ENCODE data around the gene OSBP2. TPM values are rescaled to one million over a fixed set of nuclear protein-coding genes. Genes with fewer than 3 reads are reported as not detected.
A peak's percentile ranks its signal among the peaks of the same experiment; 100 is the strongest.

OSBP2 gene
- total and polyA plus RNA-seq, 10 donors = 0.38 to 41.4 (median 6.5) TPM

DNA sequence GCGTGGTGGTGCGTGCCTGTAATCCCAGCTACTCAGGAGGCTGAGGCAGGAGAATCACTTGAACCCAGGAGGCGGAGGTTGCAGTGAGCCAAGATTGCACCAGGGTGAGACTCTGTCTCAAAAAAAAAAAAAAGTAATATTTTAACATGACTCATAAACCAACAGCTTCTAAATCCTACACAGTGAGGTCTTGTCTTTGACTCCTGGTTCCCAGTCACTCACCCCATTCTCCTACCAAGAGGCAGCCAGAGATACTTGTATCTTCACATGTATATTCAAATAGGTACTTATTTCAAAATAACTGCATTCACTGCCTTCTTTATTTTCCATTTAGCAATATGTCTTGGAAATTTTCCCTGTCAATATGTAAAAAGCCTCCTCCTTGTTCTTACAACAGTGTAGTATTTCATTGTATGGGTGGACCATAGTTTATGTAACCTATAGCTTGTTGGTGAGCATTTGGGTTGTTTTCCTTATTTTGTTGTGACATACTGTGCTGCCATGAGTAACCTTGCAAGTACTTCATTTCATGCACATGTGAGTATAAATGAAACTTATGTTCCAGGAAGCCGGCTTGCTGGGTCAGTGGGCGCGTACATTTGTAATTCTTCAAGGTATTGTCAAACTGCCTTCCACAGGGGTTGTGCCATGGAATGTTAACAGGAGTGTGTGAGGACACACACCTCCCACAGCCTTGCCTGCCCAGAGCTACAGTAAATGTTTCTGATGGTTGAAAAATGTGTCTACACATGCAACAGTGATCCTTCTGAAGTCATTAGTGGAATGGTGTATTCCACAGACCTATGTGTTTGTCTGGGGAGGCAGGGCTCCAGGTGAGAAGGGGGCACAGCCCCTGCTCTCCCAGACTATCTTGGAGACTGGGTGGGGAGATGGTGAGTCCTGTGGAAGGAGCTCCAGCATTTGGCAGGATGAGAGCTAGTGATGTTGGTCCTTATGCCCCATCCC is 47.9 kb downstream of the OSBP2 start:
- no peak overlapping the region for H3K4me3 ChIP-seq
- TF ChIP-seq POLR2A (IDR thresholded peaks at IDR 0.05) (no peak), CTCF (IDR thresholded peaks at IDR 0.05 in 8 of 11, conservative IDR thresholded peaks at IDR 0.05 in 3 of 11) (no peak), POLR2AphosphoS5 (IDR thresholded peaks at IDR 0.05) (no peak)
- H3K36me3 ChIP-seq = no peaks in the 10 kb centered on the region
- no peak for DNase-seq
- H3K27ac ChIP-seq = peak overlapping the region in 1 of 8 donors; percentile 70
- H3K9me3 ChIP-seq = no peaks in the 10 kb centered on the region
- H3K27me3 ChIP-seq (replicated peaks in 1 of 7) = peaks cover 0 to 9% (median 0%) of the 10 kb centered on the region in 7 donors
- H3K4me1 ChIP-seq = peaks cover 0 to 19% (median 8%) of the 10 kb centered on the region in 6 donors
- 71 to 88% (median 76%) methylated on average over 6 of the region's 6 CpGs for whole genome bisulfite sequencing, 5 donors
- intact Hi-C loops (cut with DNase I; ENCODE audit: low total_unique reads) = no loop called here

- intact Hi-C loops (cut with DNase I; ENCODE audit: low total_unique reads) = no loop called here
Observed at GRCh38 chr22:30743257-30744020, 48.8 kb downstream of the OSBP2 start.

GRCh38 chr22:30744224-30744623 is 49.5 kb downstream of the OSBP2 start:
- no peaks in the 10 kb centered on the region for H3K9me3 ChIP-seq
- H3K4me3 ChIP-seq = no peak overlapping the region
- intact Hi-C loops (cut with DNase I; ENCODE audit: low total_unique reads) = no loop called here
- 27 to 50% (median 33%) methylated on average over 3 of the region's 3 CpGs for WGBS, 5 donors
- H3K27me3 ChIP-seq (replicated peaks in 1 of 7) = peaks cover 0 to 5% (median 0%) of the 10 kb centered on the region in 7 donors
- TF ChIP-seq POLR2A (IDR thresholded peaks at IDR 0.05) = no peak
- TF ChIP-seq CTCF (IDR thresholded peaks at IDR 0.05 in 8 of 11, conservative IDR thresholded peaks at IDR 0.05 in 3 of 11) = no peak
- TF ChIP-seq POLR2AphosphoS5 (IDR thresholded peaks at IDR 0.05) = no peak
- peak overlapping the region in 4 of 8 donors; percentile 27 to 70 (median 61) for H3K27ac ChIP-seq
- H3K4me1 ChIP-seq = peaks cover 0 to 19% (median 8%) of the 10 kb centered on the region in 6 donors
- no peaks in the 10 kb centered on the region for H3K36me3 ChIP-seq
- no peak for DNase-seq

More at GRCh38 chr22:30743257-30744020, 48.8 kb downstream of the OSBP2 start:
- Histone ChIP-seq H3K9me3 (no peaks in the 10 kb centered on the region), H3K4me3 (no peak overlapping the region), H3K27ac (peak overlapping the region in 4 of 8 donors; percentile 27 to 70 (median 61)), H3K27me3 (replicated peaks in 1 of 7) (peaks cover 0 to 9% (median 0%) of the 10 kb centered on the region in 7 donors), H3K36me3 (no peaks in the 10 kb centered on the region), H3K4me1 (peaks cover 0 to 19% (median 8%) of the 10 kb centered on the region in 6 donors)
- no peak for DNase-seq
- TF ChIP-seq POLR2AphosphoS5 (IDR thresholded peaks at IDR 0.05) (peak in 2 of 3 donors; percentile 41 to 46), POLR2A (IDR thresholded peaks at IDR 0.05) (no peak)
- WGBS, 5 donors = 36 to 45% (median 42%) methylated on average over 10 of the region's 10 CpGs

DNA sequence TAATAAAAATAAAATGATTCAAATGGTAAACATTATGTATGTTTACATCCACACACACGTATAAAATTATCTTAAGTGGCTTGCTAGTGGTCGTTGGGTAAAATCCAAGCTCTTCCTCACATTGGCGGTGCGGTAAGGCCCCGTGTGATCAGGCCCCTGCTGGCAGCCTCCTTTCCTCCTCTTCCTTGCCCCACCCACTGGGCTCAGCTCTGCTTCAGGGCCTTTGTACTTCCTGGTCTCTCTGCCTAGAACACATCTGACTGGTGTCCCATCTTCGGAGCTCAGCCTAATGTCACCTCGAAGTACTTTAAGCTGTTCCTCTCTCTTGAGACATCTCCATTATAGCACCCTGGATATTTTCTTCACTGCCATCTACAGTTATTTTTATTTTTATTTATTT is 52.8 kb downstream of the OSBP2 start:
- Histone ChIP-seq H3K4me1 (peaks cover 0 to 19% (median 8%) of the 10 kb centered on the region in 6 donors), H3K27me3 (replicated peaks in 1 of 7) (no peaks in the 10 kb centered on the region), H3K4me3 (no peak overlapping the region), H3K9me3 (no peaks in the 10 kb centered on the region), H3K27ac (no peak overlapping the region), H3K36me3 (no peaks in the 10 kb centered on the region)
- TF ChIP-seq POLR2A (IDR thresholded peaks at IDR 0.05) (no peak), POLR2AphosphoS5 (IDR thresholded peaks at IDR 0.05) (no peak), CTCF (IDR thresholded peaks at IDR 0.05 in 8 of 11, conservative IDR thresholded peaks at IDR 0.05 in 3 of 11) (no peak)
- 59 to 67% (median 65%) methylated on average over 7 of the region's 7 CpGs for WGBS, 5 donors
- DNase-seq = no peak
- intact Hi-C loops (cut with DNase I; ENCODE audit: low total_unique reads) = no loop called here
